Urothelium cell line (cell line): ENCODE results near the gene TCF12.

Experiments used
- DNase-seq: peaks from one replicate; pipeline ENCODE4 v3.0.0; 2011; ENCODE audit warnings: low spot score, mixed read lengths
- FAIRE-seq: peaks from 2 replicates; lab custom pipeline; 2011; peaks lifted over from hg19 to GRCh38; lab: Jason Lieb, UNC

Gene TCF12

DNA sequence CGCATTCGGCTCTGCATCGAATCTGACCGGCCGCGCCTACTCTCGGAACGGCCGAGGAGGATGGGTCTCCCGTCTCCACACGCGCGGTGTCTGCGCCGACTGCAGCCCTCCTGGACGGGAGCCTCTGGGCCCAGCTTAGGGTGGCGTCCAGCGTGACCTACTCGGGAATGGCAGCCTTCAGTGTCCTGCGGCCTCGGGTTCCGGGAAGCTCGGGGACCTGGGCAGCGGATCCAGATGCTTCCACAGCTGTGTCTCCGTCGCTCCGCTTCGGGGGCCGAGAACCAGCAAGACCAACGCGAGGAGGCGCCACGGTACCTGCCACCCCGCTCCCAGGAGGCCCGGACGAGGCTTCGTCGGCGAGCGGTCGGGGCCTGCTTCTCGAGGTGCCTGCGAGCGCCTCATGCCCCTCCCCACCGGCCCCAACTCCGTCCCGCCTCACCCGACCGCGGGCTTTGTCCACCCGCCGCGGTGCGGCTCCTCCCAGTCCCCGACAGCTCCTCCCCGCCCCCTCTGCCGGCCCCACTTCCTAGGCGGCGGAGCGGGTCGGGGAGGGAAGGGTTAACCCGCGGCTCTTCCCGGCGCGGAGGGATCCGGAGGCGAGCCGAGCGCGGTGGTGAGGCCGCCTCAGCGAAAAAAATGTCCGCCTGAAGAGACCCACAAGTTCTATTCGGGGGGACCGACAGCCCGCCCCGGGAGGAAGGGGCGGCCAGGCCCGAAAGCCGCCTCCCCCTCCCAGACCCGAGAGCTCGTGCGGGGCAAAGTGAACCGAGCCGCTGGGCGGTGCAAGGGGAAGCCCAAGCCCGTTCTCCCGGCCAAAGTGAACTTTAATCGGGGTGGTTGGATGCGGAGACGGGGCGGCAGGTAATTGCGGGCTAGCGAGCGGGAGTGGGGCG is at the start of gene TCF12:
TSS of gene TCF12 (plus strand) at position 599 of the 893 bp plus-strand sequence. CDS start 1,270 bp downstream, outside the sequence.
- DNase-seq, result peak; percentile 95
- peak; percentile 81 for FAIRE-seq

- DNase-seq (no peak), FAIRE-seq (no peak)
Observed at GRCh38 chr15:56869573-56869972, 48.9 kb upstream of the TCF12 start.

- FAIRE-seq, result no peak
- DNase-seq, result peak; percentile 62
Observed at GRCh38 chr15:56871185-56871584, 47.3 kb upstream of the TCF12 start.

- DNase-seq (no peak), FAIRE-seq (no peak)
Observed at GRCh38 chr15:56871867-56872266, 46.6 kb upstream of the TCF12 start.

DNA sequence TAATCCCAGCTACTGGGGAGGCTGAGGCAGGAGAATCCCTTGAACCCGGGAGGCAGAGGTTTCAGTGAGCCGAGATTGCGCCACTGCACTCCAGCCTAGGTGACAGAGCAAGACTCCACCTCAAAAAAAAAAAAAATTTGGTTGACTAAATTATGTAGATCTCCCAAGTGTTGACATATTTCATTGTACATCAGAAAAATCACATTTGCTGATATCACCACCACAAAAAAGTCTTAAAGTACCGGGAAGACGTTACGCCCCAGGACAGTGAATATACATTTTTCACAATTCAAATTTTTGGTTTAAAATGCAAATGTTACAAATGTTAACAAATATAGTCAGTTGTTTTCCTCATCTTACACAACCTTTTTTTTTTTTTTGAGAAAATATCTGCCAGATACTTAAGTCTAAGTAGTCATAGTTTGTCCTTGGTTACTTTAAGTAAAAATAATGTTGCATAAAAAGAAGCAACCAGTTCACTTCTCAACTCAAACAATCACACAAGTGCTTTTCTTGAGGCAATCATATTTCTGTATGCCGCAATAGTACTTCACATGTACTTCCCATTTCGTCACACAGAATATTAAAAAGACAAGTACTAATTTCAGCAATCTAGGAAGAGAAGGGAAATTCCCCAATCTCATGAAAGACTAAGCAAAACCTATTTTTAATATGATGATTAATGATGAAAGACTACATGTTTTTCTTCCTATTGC is 41.0 kb upstream of the TCF12 start:
- no peak for FAIRE-seq
- DNase-seq, result no peak

DNA sequence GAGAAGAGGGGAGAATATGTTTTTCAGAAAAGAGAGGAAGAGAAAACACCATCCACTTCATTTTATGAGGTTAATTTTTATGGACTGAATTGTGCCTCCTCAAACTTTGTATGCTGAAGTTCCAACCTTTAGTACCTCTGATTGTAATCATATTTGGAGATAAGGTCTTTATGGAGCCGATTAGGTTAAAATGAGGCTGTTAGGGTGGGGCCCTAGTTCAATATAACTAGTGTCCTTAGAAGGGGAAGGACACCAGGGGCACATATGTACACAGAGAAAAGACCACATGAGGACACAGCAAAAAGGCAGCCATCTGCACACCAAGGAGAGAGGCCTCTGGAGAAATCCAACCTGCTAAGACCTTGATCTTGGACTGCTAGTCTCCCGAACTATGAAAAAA is 38.9 kb upstream of the TCF12 start:
- DNase-seq, result no peak
- no peak for FAIRE-seq

DNA sequence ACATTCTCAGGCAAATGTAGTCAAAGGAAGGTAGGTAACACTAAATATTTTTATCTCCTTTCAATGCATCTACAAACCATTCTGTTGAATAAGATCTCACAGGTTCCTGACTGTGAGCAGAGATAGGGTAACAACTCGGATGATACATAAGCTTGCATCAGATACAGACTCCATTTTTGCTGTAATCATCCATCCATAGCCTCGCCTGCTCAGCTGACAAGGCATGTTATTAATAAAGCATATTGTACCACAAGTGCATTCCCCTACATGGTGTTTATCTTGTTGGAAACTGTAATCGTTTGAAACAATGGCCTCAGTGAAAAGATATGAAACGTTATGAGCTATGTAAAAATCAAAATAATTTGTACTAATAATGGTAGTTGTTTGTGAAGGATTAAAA is 35.4 kb upstream of the TCF12 start:
- DNase-seq (no peak), FAIRE-seq (no peak)

DNA sequence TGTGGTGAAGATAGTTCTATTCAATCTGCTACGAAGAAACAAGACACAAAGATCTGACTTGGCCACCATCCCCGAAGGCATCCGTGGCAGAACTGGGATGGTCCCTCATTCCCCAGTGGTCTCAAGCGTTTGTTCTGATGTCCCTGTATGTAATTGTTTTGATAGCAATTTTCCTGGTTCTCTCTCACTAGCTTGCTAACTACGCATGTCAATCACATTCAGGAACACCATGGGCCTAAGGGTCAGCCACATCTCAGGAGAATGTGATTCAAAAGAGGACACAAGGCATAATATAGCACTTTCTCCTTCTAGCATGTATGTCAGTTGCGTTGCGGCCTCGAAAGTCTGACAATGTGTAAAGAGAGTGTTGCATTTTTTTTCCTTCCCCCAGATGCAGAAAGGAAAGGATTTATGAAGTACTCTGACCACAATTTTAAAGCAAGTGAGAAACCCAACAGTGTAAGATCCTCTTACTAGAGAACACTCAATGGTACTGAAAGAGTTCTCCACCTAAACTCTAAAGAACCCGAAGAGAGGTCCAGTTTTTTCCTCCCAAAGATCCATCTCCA is 32.0 kb upstream of the TCF12 start:
- no peak for DNase-seq
- FAIRE-seq, result no peak

DNA sequence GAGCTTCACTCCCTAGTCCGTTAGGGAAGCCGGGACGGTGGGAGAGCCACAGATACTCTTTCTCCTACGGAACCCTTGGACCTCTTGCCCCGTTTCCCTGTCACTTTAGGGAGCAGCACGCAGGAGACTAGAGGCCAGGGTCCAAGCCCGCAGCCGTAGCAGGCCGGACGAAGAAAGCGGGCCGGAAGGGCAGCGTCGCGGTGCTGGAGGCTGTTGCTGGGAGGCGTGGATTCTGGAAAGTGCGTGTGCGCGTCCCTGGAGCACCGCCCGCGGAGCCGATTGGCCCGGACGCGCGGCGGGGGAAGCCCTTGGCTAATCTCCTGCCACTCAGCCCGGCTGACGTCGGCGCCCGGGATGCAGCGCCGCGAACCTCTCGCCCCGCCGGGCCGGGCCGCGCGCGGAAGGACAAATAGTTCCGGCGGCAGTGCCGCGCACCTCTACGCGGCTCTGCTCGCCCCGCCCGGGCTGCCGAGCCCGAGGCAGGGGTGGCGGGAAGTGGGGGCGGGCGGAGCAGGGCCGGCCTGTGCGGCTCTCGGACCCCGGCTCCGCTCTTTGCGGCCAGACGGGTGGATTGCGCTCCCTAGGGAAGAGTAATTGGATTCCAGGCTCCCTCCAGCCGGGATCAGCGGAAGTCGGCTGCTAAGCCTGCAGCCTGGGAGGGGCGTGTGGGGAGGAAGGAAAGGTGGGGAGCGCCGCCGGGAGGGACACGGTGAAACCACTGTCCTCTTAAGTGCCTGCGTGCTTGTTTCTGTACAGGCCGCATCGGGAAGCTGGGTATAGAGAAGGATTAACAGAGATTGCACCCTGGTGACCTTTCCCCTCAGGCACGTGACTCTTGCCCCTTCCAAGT is 31.3 kb upstream of the TCF12 start:
- FAIRE-seq, result peak; percentile 93
- peak; percentile 96 for DNase-seq

- no peak for DNase-seq
- FAIRE-seq, result no peak
Observed at GRCh38 chr15:56887782-56888438, 30.5 kb upstream of the TCF12 start.

DNA sequence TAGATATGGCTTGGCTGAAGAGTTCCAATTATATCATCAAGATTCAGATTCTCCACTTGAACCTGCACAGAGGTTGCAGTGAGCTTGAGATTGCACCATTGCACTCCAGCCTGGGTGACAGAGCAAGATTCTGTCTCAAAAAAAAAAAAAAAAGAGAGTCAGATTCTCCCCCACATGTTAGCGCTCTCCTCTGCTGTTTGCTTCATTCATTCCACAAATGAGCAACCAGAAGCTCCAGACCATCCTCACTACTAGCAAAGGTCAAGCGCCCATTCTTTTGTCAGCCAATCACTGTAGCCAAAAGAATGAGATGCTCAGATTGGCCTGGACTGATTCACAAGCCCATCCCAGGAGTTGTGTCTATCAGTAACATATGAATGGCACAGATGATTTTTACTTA is 28.4 kb upstream of the TCF12 start:
- DNase-seq (no peak), FAIRE-seq (no peak)

DNA sequence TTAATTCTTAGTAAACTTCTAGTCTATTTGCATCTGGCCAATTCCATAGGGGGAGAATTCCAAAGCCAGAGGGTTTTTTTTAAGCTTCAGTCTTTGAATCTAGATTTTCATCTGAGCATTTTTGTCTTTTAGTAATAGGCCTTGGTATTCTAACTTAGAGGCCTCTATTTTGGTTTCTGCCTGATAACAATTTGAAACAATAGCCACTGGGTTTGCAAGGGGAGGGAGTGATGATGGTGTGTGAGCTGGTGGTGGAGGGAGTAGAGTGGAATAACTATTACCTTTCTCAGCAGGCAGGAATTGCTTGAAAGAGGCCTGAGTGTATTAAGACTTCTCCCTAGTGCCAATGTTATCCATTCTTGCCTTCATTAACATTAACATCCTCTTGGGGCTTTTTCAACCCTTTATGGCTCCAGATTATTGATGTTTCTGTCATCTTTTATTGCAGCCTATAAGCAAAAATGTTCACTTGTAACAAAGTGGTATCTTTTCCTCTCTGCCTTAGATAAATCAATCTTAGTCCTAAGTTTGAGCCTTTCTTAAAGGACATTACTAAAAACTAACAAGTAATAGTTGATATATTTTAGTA is 26.5 kb upstream of the TCF12 start:
- no peak for DNase-seq
- no peak for FAIRE-seq

GRCh38 chr15:56892659-56893363 is 25.6 kb upstream of the TCF12 start:
- DNase-seq (no peak), FAIRE-seq (no peak)

DNA sequence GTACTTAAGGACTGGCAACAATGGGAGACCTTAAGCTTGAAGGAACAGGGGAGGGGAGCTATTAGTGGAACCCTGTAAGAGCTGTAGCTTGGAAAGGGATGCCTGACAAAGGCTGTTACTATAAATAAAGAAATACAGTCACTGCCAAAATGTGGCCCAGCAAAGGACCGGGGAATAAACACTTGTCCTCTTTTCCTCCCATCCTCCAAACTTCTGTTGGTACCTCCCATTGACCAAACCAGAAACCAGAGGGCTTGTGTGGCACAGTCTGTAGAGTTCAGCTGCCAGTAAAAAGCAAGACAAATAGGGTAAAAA is 25.1 kb upstream of the TCF12 start:
- no peak for FAIRE-seq
- DNase-seq, result no peak

- DNase-seq, result no peak
- no peak for FAIRE-seq
Observed at GRCh38 chr15:56894601-56895000, 23.8 kb upstream of the TCF12 start.

GRCh38 chr15:56901931-56902330 is 16.5 kb upstream of the TCF12 start:
- FAIRE-seq, result no peak
- no peak for DNase-seq

GRCh38 chr15:56906766-56907165 is 11.7 kb upstream of the TCF12 start:
- DNase-seq (no peak), FAIRE-seq (no peak)

DNA sequence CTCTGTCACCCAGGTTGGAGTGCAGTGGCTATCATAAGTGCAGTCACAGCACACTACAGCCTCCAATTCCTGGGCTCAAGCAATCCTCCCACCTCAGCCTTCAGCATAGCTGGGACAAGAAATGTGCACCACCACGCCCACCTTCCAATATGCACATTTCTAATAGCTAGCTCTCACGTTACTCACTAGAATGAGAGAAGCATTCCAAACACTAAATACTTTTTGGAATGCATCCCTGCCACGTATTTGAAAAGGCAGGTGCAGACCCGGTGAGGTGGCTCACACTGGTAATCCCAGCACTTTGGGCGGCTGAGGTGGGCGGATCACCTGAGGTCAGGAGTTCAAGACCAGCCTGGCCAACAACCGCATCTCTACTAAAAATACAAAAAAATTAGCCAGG is 7.6 kb upstream of the TCF12 start:
- DNase-seq (no peak), FAIRE-seq (no peak)

DNA sequence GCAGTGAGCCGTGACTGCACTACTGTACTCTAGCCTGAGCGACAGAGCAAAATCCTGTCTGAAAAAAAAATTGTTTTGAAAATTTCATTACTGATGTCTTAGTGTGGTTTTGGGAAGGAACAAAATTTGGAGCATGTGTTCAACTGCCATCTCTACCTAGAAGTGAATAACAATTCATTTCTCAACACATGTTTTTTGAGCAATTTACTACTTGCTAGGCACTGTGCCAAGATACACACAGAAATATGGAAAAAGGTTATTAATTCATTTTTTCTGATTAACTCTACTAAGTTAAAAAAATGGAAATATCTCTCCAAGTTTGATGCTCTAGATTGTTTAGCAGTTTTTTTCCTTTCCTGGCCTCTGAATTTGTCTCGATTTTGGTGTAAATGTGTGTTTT is 5.2 kb upstream of the TCF12 start:
- FAIRE-seq (no peak), DNase-seq (no peak)

GRCh38 chr15:56913670-56914069 is 4.8 kb upstream of the TCF12 start:
- no peak for DNase-seq
- no peak for FAIRE-seq
